H1 (cell line): ENCODE data around the gene CCDC93. TPM values are rescaled to one million over a fixed set of nuclear protein-coding genes. Genes with fewer than 3 reads are reported as not detected.

ENCODE experiments used
- CTBP2 ChIP-seq: IDR thresholded peaks from 2 replicates; pipeline ENCODE4 v1.7.0; 2011; ENCODE audit warnings: borderline replicate concordance, mild to moderate bottlenecking, moderate library complexity, mixed read lengths, low read length; ENCODE audit not compliant: insufficient read depth, insufficient read length
- KDM5A ChIP-seq: fragments of 200-600 bp; IDR thresholded peaks from 2 replicates; pipeline ENCODE4 v1.7.1; 2012; ENCODE audit warnings: mild to moderate bottlenecking, low read length, inconsistent platforms, mixed read lengths
- MAX ChIP-seq: IDR thresholded peaks from 2 replicates; pipeline ENCODE4 v1.6.1; 2012; ENCODE audit warnings: inconsistent platforms
- SAP30 ChIP-seq: fragments of 300-600 bp; sonication (generic); IDR thresholded peaks from 2 replicates; pipeline ENCODE4 v1.7.1; 2012; ENCODE audit warnings: low read length, moderate library complexity, mild to moderate bottlenecking, inconsistent platforms; ENCODE audit not compliant: insufficient read depth, insufficient replicate concordance
- TCF12 ChIP-seq: IDR thresholded peaks from 2 replicates; pipeline ENCODE4 v1.6.1; 2011; ENCODE audit warnings: low read depth, mild to moderate bottlenecking, low read length
- polyA plus RNA-seq, 7 experiments: library from polyadenylated mRNA; depleted of rRNA in 3 of 7; stranded (reverse) in 5 of 7; unstranded in 2 of 7; fragments of >200 nt in 5 of 7; fragments of 200-250 nt in 2 of 7; gene quantifications; 1 replicate in 5 of 7; 2 replicates in 1 of 7; 4 replicates in 1 of 7; pipeline versions ENCODE4 v1.2.1 to v1.2.3, GENCODE V29; 2011 to 2013; ENCODE audit warnings: missing spikeins in 2 of 7, mixed read lengths in 2 of 7
- total RNA-seq: library from RNA; stranded (reverse); fragmentation: NEBNext Ultra II Directional; extraction: Animal tissue kit (Norgen Biotek cat#: 25700); gene quantifications from 2 replicates; pipeline ENCODE4 v1.2.1, GENCODE V29; 2021

The CCDC93 gene
- total and polyA plus RNA-seq, 2 of the 8 experiments (the other 6 are each of a cell fraction or from before 2014, with no cell fraction given), result 5.5 to 18.0 TPM

DNA sequence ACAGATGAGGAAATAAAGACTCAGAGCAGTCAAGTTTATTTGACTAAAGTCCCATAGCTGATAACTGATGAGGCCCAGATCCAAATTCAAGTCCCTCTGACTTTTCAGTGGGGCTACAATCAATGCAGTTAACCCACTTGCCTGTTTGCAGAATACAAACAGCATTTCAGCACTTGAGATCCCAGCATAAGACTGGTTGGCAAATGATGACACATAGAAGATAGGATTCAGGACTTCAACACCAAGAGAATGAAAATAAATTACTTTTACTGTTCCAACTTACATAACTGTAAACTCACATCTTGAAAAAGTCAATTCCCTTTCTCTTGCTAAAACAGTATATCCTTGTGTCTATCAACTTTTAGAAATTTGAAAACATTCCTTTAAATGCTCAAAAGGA, 61.2 kb downstream of the CCDC93 start (continued):
- TF ChIP-seq MAX (no peak), SAP30 (no peak), CTBP2 (no peak), TCF12 (no peak), KDM5A (no peak)
